Skeletal muscle satellite cell (primary cell): Measurements from ENCODE around the gene CHD5.

Experiments
- H3K27me3 ChIP-seq: 2 replicates; pipeline ENCODE4 v1.7.0; 2013; ENCODE audit warnings: low read length; ENCODE audit not compliant: control insufficient read depth, insufficient read depth
- H3K36me3 ChIP-seq: 2 replicates; pipeline ENCODE4 v1.7.0; 2013; ENCODE audit warnings: mild to moderate bottlenecking, control low read depth, low read length; ENCODE audit not compliant: insufficient read depth
- H3K4me1 ChIP-seq: 2 replicates; pipeline ENCODE4 v1.7.0; 2013; ENCODE audit warnings: low read length; ENCODE audit not compliant: control insufficient read depth, insufficient read depth
- H3K4me2 ChIP-seq: 2 replicates; pipeline ENCODE4 v1.7.0; 2013; ENCODE audit warnings: mild to moderate bottlenecking, low read length
- H3K4me3 ChIP-seq: 2 replicates; pipeline ENCODE4 v1.7.0; 2013; ENCODE audit warnings: low read length
- H3K9ac ChIP-seq: 2 replicates; pipeline ENCODE4 v1.7.0; 2013; ENCODE audit warnings: mild to moderate bottlenecking, low read depth, low read length, moderate library complexity
- H3K9me3 ChIP-seq: replicated peaks from 2 replicates; pipeline ENCODE4 v1.7.0; 2013; ENCODE audit warnings: mild to moderate bottlenecking, control low read depth, low read length

CHD5 gene

GRCh38 chr1:6148497-6149241, 31.5 kb downstream of the CHD5 start:
- Histone ChIP-seq H3K27me3 (peaks cover 55% of the 10 kb centered on the region), H3K4me1 (no peaks in the 10 kb centered on the region), H3K4me2 (peak overlapping the region; percentile 33), H3K36me3 (no peaks in the 10 kb centered on the region), H3K4me3 (no peak overlapping the region), H3K9ac (no peak overlapping the region), H3K9me3 (no peaks in the 10 kb centered on the region)

- H3K9ac ChIP-seq: no peak overlapping the region
- H3K4me3 ChIP-seq: no peak overlapping the region
- H3K4me2 ChIP-seq: no peak overlapping the region
- H3K27me3 ChIP-seq: peaks cover 40% of the 10 kb centered on the region
- no peaks in the 10 kb centered on the region for H3K4me1 ChIP-seq
- no peaks in the 10 kb centered on the region for H3K9me3 ChIP-seq
- no peaks in the 10 kb centered on the region for H3K36me3 ChIP-seq
Measured at GRCh38 chr1:6145864-6146410, 34.2 kb downstream of the CHD5 start.

DNA sequence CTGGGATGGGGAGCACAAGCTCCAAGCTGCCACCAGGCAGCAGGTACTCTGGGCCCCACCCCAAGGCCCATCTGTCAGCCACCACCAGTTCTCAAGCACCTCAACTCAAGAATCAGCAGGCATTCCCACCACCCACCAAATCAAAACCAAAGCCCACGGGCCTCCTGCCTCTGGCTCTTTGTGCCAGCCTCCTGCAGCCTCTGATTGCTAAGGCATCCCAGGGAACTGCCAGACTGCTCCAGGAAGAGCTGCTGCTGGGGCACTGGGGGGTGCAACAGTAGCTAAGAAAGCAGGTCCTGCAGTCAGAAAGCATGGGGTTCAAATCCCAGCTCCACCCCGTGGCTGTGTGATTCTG, 34.7 kb downstream of the CHD5 start:
- no peaks in the 10 kb centered on the region for H3K9me3 ChIP-seq
- no peak overlapping the region for H3K9ac ChIP-seq
- H3K36me3 ChIP-seq: no peaks in the 10 kb centered on the region
- H3K4me2 ChIP-seq: no peak overlapping the region
- no peaks in the 10 kb centered on the region for H3K4me1 ChIP-seq
- H3K27me3 ChIP-seq: peaks cover 40% of the 10 kb centered on the region
- H3K4me3 ChIP-seq: no peak overlapping the region

DNA sequence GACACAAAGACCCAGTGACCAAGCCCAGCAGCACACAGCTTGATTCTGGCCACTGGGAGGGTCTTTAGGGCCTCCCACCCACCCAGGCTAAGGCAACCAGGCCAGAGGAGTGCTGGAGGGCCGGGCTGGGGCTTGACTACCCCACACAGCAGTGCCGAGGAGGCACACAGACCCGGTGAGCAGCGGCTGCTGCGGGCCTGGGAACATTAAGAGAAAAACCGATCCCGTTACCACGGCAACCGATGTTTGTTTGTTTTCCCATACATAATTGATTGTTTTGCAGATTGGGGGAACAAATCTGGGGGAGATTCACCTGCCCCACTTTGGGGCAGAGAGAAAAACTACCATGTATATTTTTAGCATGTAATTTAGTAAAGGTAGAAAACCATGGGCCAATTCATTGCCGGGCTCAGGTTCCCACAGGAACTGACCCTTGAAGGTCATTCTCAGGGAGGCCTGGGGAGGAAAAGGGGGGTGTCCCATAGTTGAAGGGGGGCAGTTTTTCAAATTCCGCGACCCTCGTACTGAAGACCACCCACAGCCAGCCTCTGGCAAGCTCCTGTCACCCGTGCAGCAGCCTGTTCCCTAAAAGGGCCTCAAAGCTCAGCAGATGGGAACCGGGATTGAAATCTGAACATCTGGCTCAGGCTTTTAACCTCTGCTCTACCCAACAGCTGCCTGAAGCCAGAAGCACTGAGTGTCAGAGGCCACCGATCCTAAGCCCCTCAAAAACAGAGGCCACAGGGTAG, 35.3 kb downstream of the CHD5 start:
- Histone ChIP-seq H3K36me3 (no peaks in the 10 kb centered on the region), H3K4me3 (no peak overlapping the region), H3K9ac (no peak overlapping the region), H3K4me2 (no peak overlapping the region), H3K27me3 (peaks cover 42% of the 10 kb centered on the region), H3K4me1 (no peaks in the 10 kb centered on the region), H3K9me3 (no peaks in the 10 kb centered on the region)

GRCh38 chr1:6144175-6144574, 35.9 kb downstream of the CHD5 start:
- H3K4me3 ChIP-seq: no peak overlapping the region
- no peaks in the 10 kb centered on the region for H3K36me3 ChIP-seq
- no peak overlapping the region for H3K4me2 ChIP-seq
- H3K27me3 ChIP-seq: peaks cover 41% of the 10 kb centered on the region
- no peak overlapping the region for H3K9ac ChIP-seq
- no peaks in the 10 kb centered on the region for H3K9me3 ChIP-seq
- no peaks in the 10 kb centered on the region for H3K4me1 ChIP-seq

- peaks cover 41% of the 10 kb centered on the region for H3K27me3 ChIP-seq
- no peaks in the 10 kb centered on the region for H3K9me3 ChIP-seq
- H3K4me1 ChIP-seq: no peaks in the 10 kb centered on the region
Measured at GRCh38 chr1:6143395-6143794, 36.7 kb downstream of the CHD5 start.

GRCh38 chr1:6142734-6143133, 37.4 kb downstream of the CHD5 start:
- Histone ChIP-seq H3K9me3 (no peaks in the 10 kb centered on the region), H3K4me1 (no peaks in the 10 kb centered on the region), H3K4me3 (no peak overlapping the region), H3K4me2 (no peak overlapping the region), H3K9ac (no peak overlapping the region), H3K27me3 (peaks cover 37% of the 10 kb centered on the region), H3K36me3 (no peaks in the 10 kb centered on the region)

More at GRCh38 chr1:6143395-6143794, 36.7 kb downstream of the CHD5 start:
- Histone ChIP-seq H3K4me3 (no peak overlapping the region), H3K9ac (no peak overlapping the region), H3K36me3 (no peaks in the 10 kb centered on the region), H3K4me2 (no peak overlapping the region)

GRCh38 chr1:6142036-6142621, 38.0 kb downstream of the CHD5 start:
- H3K36me3 ChIP-seq: no peaks in the 10 kb centered on the region
- no peak overlapping the region for H3K9ac ChIP-seq
- H3K4me2 ChIP-seq: no peak overlapping the region
- H3K27me3 ChIP-seq: peaks cover 37% of the 10 kb centered on the region
- no peaks in the 10 kb centered on the region for H3K4me1 ChIP-seq
- H3K4me3 ChIP-seq: no peak overlapping the region
- H3K9me3 ChIP-seq: no peaks in the 10 kb centered on the region

GRCh38 chr1:6141592-6141991, 38.5 kb downstream of the CHD5 start:
- Histone ChIP-seq H3K27me3 (peaks cover 38% of the 10 kb centered on the region), H3K4me2 (no peak overlapping the region), H3K9ac (no peak overlapping the region), H3K4me3 (no peak overlapping the region), H3K4me1 (no peaks in the 10 kb centered on the region), H3K36me3 (no peaks in the 10 kb centered on the region), H3K9me3 (no peaks in the 10 kb centered on the region)

DNA sequence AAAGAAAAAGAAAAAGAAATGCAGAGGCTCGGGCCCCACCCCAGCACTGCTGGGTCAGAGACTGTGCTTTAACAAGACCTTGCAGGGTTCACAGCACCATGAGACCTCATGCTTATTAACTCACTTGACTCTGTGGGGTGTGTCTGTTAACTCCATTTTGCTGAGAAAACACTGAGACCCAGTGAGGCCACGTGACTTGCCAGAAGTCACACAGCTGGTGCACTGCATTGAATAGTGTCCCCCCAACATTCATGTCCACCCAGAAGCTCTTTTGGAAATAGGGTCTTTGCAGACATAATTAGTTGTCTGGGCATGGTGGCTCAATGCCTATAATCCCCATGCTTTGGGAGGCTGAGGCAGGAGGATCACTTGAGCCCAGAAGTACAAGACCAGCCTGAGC, 39.7 kb downstream of the CHD5 start:
- H3K27me3 ChIP-seq: peaks cover 34% of the 10 kb centered on the region
- no peak overlapping the region for H3K4me2 ChIP-seq
- no peak overlapping the region for H3K9ac ChIP-seq
- no peaks in the 10 kb centered on the region for H3K4me1 ChIP-seq
- H3K36me3 ChIP-seq: no peaks in the 10 kb centered on the region
- no peaks in the 10 kb centered on the region for H3K9me3 ChIP-seq
- H3K4me3 ChIP-seq: no peak overlapping the region

DNA sequence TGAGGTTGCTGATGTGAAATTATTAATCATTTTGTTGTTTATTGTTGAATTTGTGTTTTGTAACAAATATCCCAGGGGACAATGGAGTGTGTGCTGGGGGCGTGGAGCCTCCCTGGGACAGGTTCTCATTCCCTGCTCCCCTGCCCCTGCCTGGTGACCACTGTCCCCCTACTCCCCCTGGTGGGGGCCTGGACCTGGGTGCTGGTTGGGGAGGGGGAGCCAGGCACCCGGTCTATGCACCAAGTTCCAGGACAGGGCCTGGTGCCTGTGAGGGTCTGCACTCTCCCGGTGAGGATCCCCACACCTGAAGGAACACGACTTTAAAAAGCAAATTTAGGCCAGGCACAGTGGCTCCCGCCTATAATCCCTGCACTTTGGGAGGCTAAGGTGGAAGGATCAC, 42.4 kb downstream of the CHD5 start:
- Histone ChIP-seq H3K4me3 (no peak overlapping the region), H3K9ac (no peak overlapping the region), H3K27me3 (peaks cover 16% of the 10 kb centered on the region), H3K4me2 (no peak overlapping the region), H3K36me3 (no peaks in the 10 kb centered on the region), H3K9me3 (no peaks in the 10 kb centered on the region), H3K4me1 (no peaks in the 10 kb centered on the region)
